ENCODE data around the gene GFM2. TPM values are rescaled to one million over a fixed set of nuclear protein-coding genes. Genes with fewer than 3 reads are reported as not detected.

GFM2 gene
- total RNA-seq, 1 donor, result 53.5 TPM

- TF ChIP-seq CTCF (IDR thresholded peaks at IDR 0.05; ENCODE audit: insufficient read depth, low read depth, low read length), result no peak
- DNase-seq (ENCODE audit: low read depth), result no peak
- H3K4me3 ChIP-seq (ENCODE audit: low read depth, low read length), result no peak overlapping the region
These were observed 19.9 kb upstream of the GFM2 start for GRCh38 chr5:74786851-74787250.

DNA sequence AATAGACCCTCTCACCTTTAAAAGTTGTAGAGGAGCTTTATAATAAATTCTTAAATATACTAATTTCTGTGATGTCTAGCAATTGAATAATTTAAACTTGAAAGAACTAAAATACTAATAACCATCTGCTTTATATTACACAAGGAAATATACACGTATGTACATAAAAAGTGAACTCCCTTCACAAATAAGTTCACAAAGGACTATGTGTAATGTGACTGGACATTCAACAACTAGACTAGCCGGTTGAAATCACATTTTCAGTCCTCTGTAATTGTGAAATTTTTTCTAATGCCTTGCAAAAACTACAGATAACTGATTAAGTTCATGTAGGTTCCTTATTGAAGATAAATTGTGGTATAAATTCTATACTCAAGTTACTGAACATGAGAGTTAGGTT, 11.7 kb upstream of the GFM2 start:
- H3K4me3 ChIP-seq (ENCODE audit: low read depth, low read length), result no peak overlapping the region
- DNase-seq (ENCODE audit: low read depth), result no peak
- no peak for TF ChIP-seq CTCF (IDR thresholded peaks at IDR 0.05; ENCODE audit: insufficient read depth, low read depth, low read length)

DNA sequence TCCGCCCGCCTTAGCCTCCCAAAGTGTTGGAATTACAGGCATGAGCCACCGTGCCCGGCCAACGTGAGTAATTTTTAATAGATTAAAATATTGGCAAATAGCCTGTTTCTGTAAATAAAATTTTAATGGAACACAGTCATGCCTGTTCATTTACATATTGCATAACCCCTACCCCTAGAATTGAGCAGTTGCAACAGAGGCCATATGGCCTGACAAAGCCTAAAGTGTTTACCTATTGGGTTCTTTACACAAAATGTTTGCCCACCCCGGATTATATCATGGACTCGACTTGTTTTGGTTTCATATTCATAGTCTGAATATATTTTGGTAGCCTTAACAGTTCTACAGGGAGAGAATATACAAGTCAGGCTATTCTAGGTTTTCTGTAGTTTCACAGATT, 5.4 kb upstream of the GFM2 start:
- peak; percentile 87 for DNase-seq (ENCODE audit: low read depth)
- no peak for TF ChIP-seq CTCF (IDR thresholded peaks at IDR 0.05; ENCODE audit: insufficient read depth, low read depth, low read length)
- H3K4me3 ChIP-seq (ENCODE audit: low read depth, low read length), result no peak overlapping the region

GRCh38 chr5:74767579-74767913, 629 bp upstream of the GFM2 start:
- peak; percentile 78 for DNase-seq (ENCODE audit: low read depth)
- no peak for TF ChIP-seq CTCF (IDR thresholded peaks at IDR 0.05; ENCODE audit: insufficient read depth, low read depth, low read length)

DNA sequence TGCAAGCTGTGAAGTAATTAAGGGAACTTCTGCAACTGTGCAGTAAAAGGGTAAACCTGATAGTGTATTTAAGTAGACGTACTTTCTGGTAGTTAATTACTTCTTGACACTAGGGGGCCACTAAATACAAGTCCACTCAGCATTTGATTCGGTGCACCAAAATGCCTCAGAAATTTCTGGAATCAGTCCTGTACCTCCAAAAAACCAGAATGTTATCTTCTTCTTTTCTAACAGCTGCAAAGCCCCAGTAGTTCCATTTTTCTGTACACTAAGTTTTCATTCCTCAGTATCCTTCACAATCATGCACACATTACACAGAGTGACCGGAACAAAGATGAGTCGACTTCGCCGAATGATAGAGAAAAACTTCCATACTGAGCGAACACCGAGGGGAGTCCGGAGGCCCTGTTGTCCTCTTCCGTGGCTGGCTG, 484 bp downstream of the GFM2 start:
- TF ChIP-seq CTCF (IDR thresholded peaks at IDR 0.05; ENCODE audit: insufficient read depth, low read depth, low read length), result peak; percentile 48
- peak; percentile 72 for DNase-seq (ENCODE audit: low read depth)
- H3K4me3 ChIP-seq (ENCODE audit: low read depth, low read length), result peak overlapping the region; percentile 100

More at GRCh38 chr5:74767579-74767913, 629 bp upstream of the GFM2 start:
- peak overlapping the region; percentile 100 for H3K4me3 ChIP-seq (ENCODE audit: low read depth, low read length)

- DNase-seq (ENCODE audit: low read depth), result no peak
- H3K4me3 ChIP-seq (ENCODE audit: low read depth, low read length), result peak overlapping the region; percentile 100
- TF ChIP-seq CTCF (IDR thresholded peaks at IDR 0.05; ENCODE audit: insufficient read depth, low read depth, low read length), result no peak
These were observed 988 bp downstream of the GFM2 start for GRCh38 chr5:74765929-74766328.

GRCh38 chr5:74765201-74765600, 1.7 kb downstream of the GFM2 start:
- DNase-seq (ENCODE audit: low read depth), result peak; percentile 16
- TF ChIP-seq CTCF (IDR thresholded peaks at IDR 0.05; ENCODE audit: insufficient read depth, low read depth, low read length), result no peak
- peak overlapping the region; percentile 100 for H3K4me3 ChIP-seq (ENCODE audit: low read depth, low read length)
